B cell (primary cell): ENCODE results near the gene ARL11. TPM values are rescaled to one million over a fixed set of nuclear protein-coding genes. Genes with fewer than 3 reads are reported as not detected.

Experiments
- ATAC-seq: fragments of 200-7000 bp; cut with Tn5 transposase; one replicate; pipeline ENCODE4 v1.10.0; 2021; ENCODE audit warnings: low read depth, mild to moderate bottlenecking, moderate number of reproducible peaks, moderate library complexity
- CTCF ChIA-PET: fragments of 350-600 bp; sonication (Branson Sonifier 250); formaldehyde crosslinking; loops from one replicate; lab custom pipeline; 2021; ENCODE audit warnings: antibody characterized with exemption, inconsistent platforms; lab: Charles Lee
- POLR2A ChIA-PET: fragments of 350-600 bp; sonication (Branson Sonifier 250); formaldehyde crosslinking; loops from one replicate; lab custom pipeline; 2021; ENCODE audit warnings: antibody characterized with exemption; lab: Charles Lee
- DNase-seq: peaks from one replicate; pipeline ENCODE4 v3.0.0; 2013
- H2AFZ ChIP-seq: 2 replicates; pipeline ENCODE4 v1.6.1; 2012; ENCODE audit warnings: mild to moderate bottlenecking, low read depth, low read length; ENCODE audit not compliant: insufficient read depth, poor library complexity, severe bottlenecking
- H3K27ac ChIP-seq, 2 donors: 1 replicate in 1 of 2; 2 replicates in 1 of 2; pipeline ENCODE4 v1.5.1; 2012 to 2013; ENCODE audit warnings: low read length in 2 of 2, mild to moderate bottlenecking in 2 of 2, moderate library complexity in 1 of 2
- H3K27me3 ChIP-seq, 4 experiments: fragments of 200-600 bp in 1 of 4; sonication (generic) in 1 of 4; replicated peaks in 1 of 4; 1 replicate in 2 of 4; 2 replicates in 2 of 4; pipeline versions ENCODE4 v1.6.1 to v1.7.0; 2013 to 2016; ENCODE audit warnings: low read length in 3 of 4, mild to moderate bottlenecking in 2 of 4, mixed read lengths in 1 of 4, moderate library complexity in 1 of 4; ENCODE audit not compliant: insufficient read depth in 4 of 4, control insufficient read depth in 3 of 4; ENCODE audit errors: control extremely low read depth in 1 of 4
- H3K36me3 ChIP-seq, 2 experiments: replicated peaks in 1 of 2; 1 replicate in 1 of 2; 2 replicates in 1 of 2; pipeline versions ENCODE4 v1.6.1 to v1.7.1; 2013; ENCODE audit warnings: low read length in 1 of 2; ENCODE audit not compliant: insufficient read depth in 2 of 2, control insufficient read depth in 1 of 2; ENCODE audit errors: control extremely low read depth in 1 of 2, extremely low read depth in 1 of 2
- H3K4me1 ChIP-seq, 2 donors: fragments of 200-600 bp in 1 of 2; sonication (generic) in 1 of 2; 1 replicate in 1 of 2; 2 replicates in 1 of 2; pipeline versions ENCODE4 v1.5.1 to v1.6.1; 2013 to 2017; ENCODE audit warnings: low read length in 2 of 2; ENCODE audit not compliant: control insufficient read depth in 2 of 2, insufficient read depth in 2 of 2
- H3K4me2 ChIP-seq: replicated peaks from 2 replicates; pipeline ENCODE3; 2012; ENCODE audit warnings: mild to moderate bottlenecking, low read depth, low read length; ENCODE audit not compliant: poor library complexity, severe bottlenecking
- H3K4me3 ChIP-seq, 5 experiments: fragments of 200-600 bp in 1 of 5; sonication (generic) in 1 of 5; 1 replicate in 3 of 5; 2 replicates in 2 of 5; pipeline versions ENCODE4 v1.5.1 to v1.7.0; 2011 to 2016; ENCODE audit warnings: low read length in 4 of 5, mild to moderate bottlenecking in 4 of 5, low read depth in 2 of 5, control low read depth in 1 of 5, moderate library complexity in 1 of 5; ENCODE audit not compliant: insufficient read depth in 1 of 5; ENCODE audit errors: control extremely low read depth in 1 of 5, extremely low read depth in 1 of 5
- H3K79me2 ChIP-seq: fragments of 200-600 bp; sonication (generic); one replicate; pipeline ENCODE4 v1.6.0; 2016; ENCODE audit warnings: low read length; ENCODE audit not compliant: control insufficient read depth, insufficient read depth
- H3K9ac ChIP-seq: fragments of 200-600 bp; sonication (generic); 2 replicates; pipeline ENCODE4 v1.6.1; 2017; ENCODE audit warnings: mild to moderate bottlenecking, low read length, moderate library complexity
- H3K9me3 ChIP-seq, 3 donors: one replicate each; pipeline versions ENCODE4 v1.6.1 to v1.7.1; 2013; ENCODE audit warnings: low read length in 2 of 3; ENCODE audit not compliant: control insufficient read depth in 2 of 3, insufficient read depth in 1 of 3; ENCODE audit errors: control extremely low read depth in 1 of 3
- H4K20me1 ChIP-seq: 2 replicates; pipeline ENCODE4 v1.6.0; 2012; ENCODE audit warnings: mild to moderate bottlenecking, low read length; ENCODE audit not compliant: insufficient read depth, control insufficient read depth, poor library complexity, severe bottlenecking
- H3K27ac Mint-ChIP-seq: one replicate; pipeline ENCODE4 v1.8.0; 2021; ENCODE audit warnings: mixed read lengths
- H3K27me3 Mint-ChIP-seq: one replicate; pipeline ENCODE4 v1.8.0; 2021; ENCODE audit warnings: mixed read lengths
- H3K4me1 Mint-ChIP-seq: one replicate; pipeline ENCODE4 v1.8.0; 2021; ENCODE audit warnings: mixed read lengths
- H3K4me3 Mint-ChIP-seq: one replicate; pipeline ENCODE4 v1.8.0; 2021; ENCODE audit warnings: mixed read lengths
- H3K9me3 Mint-ChIP-seq: one replicate; pipeline ENCODE4 v1.8.0; 2022; ENCODE audit warnings: mixed read lengths; ENCODE audit not compliant: insufficient read depth
- CTCF ChIP-seq: fragments of 200-600 bp; IDR thresholded peaks from one replicate; pipeline ENCODE4 v1.8.0; 2022; ENCODE audit warnings: antibody characterized with exemption, mild to moderate bottlenecking
- EZH2 ChIP-seq: IDR thresholded peaks from 2 replicates; pipeline ENCODE4 v1.6.1; 2012; ENCODE audit warnings: borderline replicate concordance, low read depth, mild to moderate bottlenecking, moderate library complexity, low read length; ENCODE audit not compliant: insufficient read depth, poor library complexity, severe bottlenecking
- WGBS: methylation state at CpG from one replicate; pipeline ENCODE4 v1.1.5; 2013; ENCODE audit warnings: missing lambda C conversion rate; ENCODE audit not compliant: insufficient coverage; 5-methylcytosine and 5-hydroxymethylcytosine counted together
- intact Hi-C: fragments of 100-400 bp; cut with micrococcal nuclease; formaldehyde crosslinking; loops from one replicate; pipeline ENCODE4 v1.10.0; 2022
- polyA minus RNA-seq: library from RNA; depleted of rRNA, polyadenylated mRNA; stranded (reverse); fragments of >200 nt; gene quantifications from 2 replicates; pipeline ENCODE4 v1.2.3, GENCODE V29; 2012
- polyA plus RNA-seq: library from polyadenylated mRNA; depleted of rRNA; stranded (reverse); fragments of >200 nt; gene quantifications from 2 replicates; pipeline ENCODE4 v1.2.3, GENCODE V29; 2012
- total RNA-seq, 2 donors: library from RNA; stranded (reverse); fragments of 120-200 nt in 1 of 2; gene quantifications; 1 replicate in 1 of 2; 2 replicates in 1 of 2; pipeline versions ENCODE4 v1.2.3 to v1.2.4, GENCODE V29; 2013 to 2022

ARL11 gene
- total RNA-seq (17.9 and 21.4 TPM in 2 replicates), polyA plus RNA-seq (3.3 and 5.8 TPM in 2 replicates), polyA minus RNA-seq (6.6 and 7.5 TPM in 2 replicates)
- total RNA-seq (2013), result 14.3 TPM

- intact Hi-C loops, result loop anchor here (1.0 to 5.0 kb wide), 6 partner anchors 8 to 309 kb away; partner anchors contain the start of genes EBPL, KPNA3, RCBTB1 and SPRYD7
- H3K27ac Mint-ChIP-seq, result peak within 1 kb of the TSS; percentile 94
- peak within 1 kb of the TSS; percentile 61 to 78 for H3K27ac ChIP-seq
- no peaks in the 10 kb centered on the region for H3K27me3 ChIP-seq
- H3K79me2 ChIP-seq, result peaks cover 36% of the 10 kb centered on the region
- H3K27me3 Mint-ChIP-seq, result no peaks in the 10 kb centered on the region
- peak within 1 kb of the TSS; percentile 86 for H3K4me2 ChIP-seq
- H3K4me3 Mint-ChIP-seq, result peak within 1 kb of the TSS; percentile 99
- peak within 1 kb of the TSS; percentile 99 for H2AFZ ChIP-seq
- TF ChIP-seq EZH2, result no peak
- no peak for TF ChIP-seq CTCF
- 10% methylated on average over 10 of the region's 17 CpGs for WGBS
- H3K36me3 ChIP-seq, result peaks cover 4 to 11% of the 10 kb centered on the region in 2 experiments
- peaks cover 44% of the 10 kb centered on the region for H3K4me1 Mint-ChIP-seq
- DNase-seq (peak; percentile 88), ATAC-seq (peak; percentile 99)
- H3K9me3 Mint-ChIP-seq, result no peaks in the 10 kb centered on the region
- H3K4me3 ChIP-seq, result peak within 1 kb of the TSS; percentile 79 to 100 (median 90)
- ChIA-PET CTCF (interaction anchor here (0.6 to 2.6 kb wide), 8 partner anchors 8 to 516 kb away, joined by 3 to 8 read pairs (median 3); no protein-coding TSS in a partner anchor), POLR2A (interaction anchor here (0.9 to 2.1 kb wide), 2 partner anchors 13 to 165 kb away, joined by 4 to 8 read pairs; partner anchors contain the start of gene KPNA3)
- H3K9me3 ChIP-seq, result peaks cover 0 to 9% (median 0%) of the 10 kb centered on the region in 3 donors
- H3K4me1 ChIP-seq, result peaks cover 17 to 21% of the 10 kb centered on the region in 2 donors
- peak within 1 kb of the TSS; percentile 96 for H3K9ac ChIP-seq
- H4K20me1 ChIP-seq, result peaks cover 2% of the 10 kb centered on the region
These were observed at the start of gene ARL11 for GRCh38 chr13:49627831-49628652. Gene ARL11 (plus strand): TSS chr13:49628507. CDS start chr13:49630448, 1,941 bp downstream.
